ENCODE results near the gene LYPD8.

The LYPD8 gene

DNA sequence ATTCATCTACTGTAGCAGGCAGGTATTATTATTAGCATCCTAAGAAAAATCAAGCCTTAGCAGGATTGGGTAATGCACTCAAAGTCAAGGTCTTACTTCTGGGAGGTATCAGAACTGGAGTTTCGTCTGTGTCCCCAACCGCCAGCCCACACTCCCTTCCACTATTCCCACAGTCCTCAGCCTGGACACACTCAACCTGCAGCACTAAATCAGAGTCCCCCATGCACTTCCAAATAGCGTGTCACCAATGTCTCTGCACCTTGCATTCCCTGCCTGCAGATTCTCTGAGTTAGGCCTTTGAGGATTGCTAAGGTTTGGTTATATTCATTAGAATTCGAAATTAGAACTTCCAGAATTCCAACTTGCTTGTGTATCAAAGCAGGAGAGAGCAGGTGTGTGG, 3.9 kb downstream of the LYPD8 start:
- no peak for TF ChIP-seq POLR2A (IDR thresholded peaks at IDR 0.05; ENCODE audit: low read depth, low read length)
- FAIRE-seq (no peak), DNase-seq (ENCODE audit: insufficient read length, low spot score) (no peak)

GRCh38 chr1:248751142-248751541, 4.4 kb downstream of the LYPD8 start:
- FAIRE-seq, result no peak
- no peak for TF ChIP-seq POLR2A (IDR thresholded peaks at IDR 0.05; ENCODE audit: low read depth, low read length)
- DNase-seq (ENCODE audit: insufficient read length, low spot score), result no peak

GRCh38 chr1:248750496-248750895, 5.1 kb downstream of the LYPD8 start:
- TF ChIP-seq POLR2A (IDR thresholded peaks at IDR 0.05; ENCODE audit: low read depth, low read length), result no peak
- DNase-seq (ENCODE audit: insufficient read length, low spot score) (no peak), FAIRE-seq (no peak)

GRCh38 chr1:248748211-248748610, 7.3 kb downstream of the LYPD8 start:
- TF ChIP-seq POLR2A (IDR thresholded peaks at IDR 0.05; ENCODE audit: low read depth, low read length), result no peak
- FAIRE-seq (no peak), DNase-seq (ENCODE audit: insufficient read length, low spot score) (no peak)

GRCh38 chr1:248740876-248741275, 14.7 kb downstream of the LYPD8 start:
- FAIRE-seq (no peak), DNase-seq (ENCODE audit: insufficient read length, low spot score) (no peak)
- no peak for TF ChIP-seq POLR2A (IDR thresholded peaks at IDR 0.05; ENCODE audit: low read depth, low read length)

GRCh38 chr1:248739572-248740205, 15.9 kb downstream of the LYPD8 start:
- FAIRE-seq (no peak), DNase-seq (ENCODE audit: insufficient read length, low spot score) (no peak)
- no peak for TF ChIP-seq POLR2A (IDR thresholded peaks at IDR 0.05; ENCODE audit: low read depth, low read length)

GRCh38 chr1:248737457-248737856, 18.1 kb downstream of the LYPD8 start:
- no peak for FAIRE-seq
- no peak for TF ChIP-seq POLR2A (IDR thresholded peaks at IDR 0.05; ENCODE audit: low read depth, low read length)
- no peak for DNase-seq (ENCODE audit: insufficient read length, low spot score)

- no peak for TF ChIP-seq POLR2A (IDR thresholded peaks at IDR 0.05; ENCODE audit: low read depth, low read length)
- DNase-seq (ENCODE audit: insufficient read length, low spot score) (no peak), FAIRE-seq (no peak)
Observed at GRCh38 chr1:248736977-248737376, 18.6 kb downstream of the LYPD8 start.

DNA sequence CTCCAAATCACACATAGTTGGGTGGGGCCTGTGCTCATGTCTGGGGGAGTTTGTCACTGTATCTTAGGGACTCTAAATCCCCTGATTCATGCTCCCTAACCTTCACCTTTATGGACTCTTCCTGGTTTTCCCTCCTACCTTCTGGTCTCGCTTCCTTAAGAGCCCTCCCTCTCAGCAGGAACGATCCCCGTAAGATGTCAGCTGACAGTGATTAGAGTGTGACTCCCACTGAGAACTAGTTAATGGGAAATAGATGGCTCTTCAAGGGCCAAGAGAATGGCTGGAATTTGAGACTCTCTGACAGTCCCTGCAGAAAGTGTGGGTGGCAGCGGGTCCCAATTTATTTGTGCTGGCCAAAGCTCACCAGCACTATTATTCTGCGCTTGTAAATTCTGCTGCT, 22.0 kb downstream of the LYPD8 start:
- DNase-seq (ENCODE audit: insufficient read length, low spot score) (no peak), FAIRE-seq (no peak)
- no peak for TF ChIP-seq POLR2A (IDR thresholded peaks at IDR 0.05; ENCODE audit: low read depth, low read length)

- TF ChIP-seq POLR2A (IDR thresholded peaks at IDR 0.05; ENCODE audit: low read depth, low read length), result no peak
- DNase-seq (ENCODE audit: insufficient read length, low spot score), result no peak
- FAIRE-seq, result no peak
Observed at GRCh38 chr1:248730507-248731335, 24.8 kb downstream of the LYPD8 start.

DNA sequence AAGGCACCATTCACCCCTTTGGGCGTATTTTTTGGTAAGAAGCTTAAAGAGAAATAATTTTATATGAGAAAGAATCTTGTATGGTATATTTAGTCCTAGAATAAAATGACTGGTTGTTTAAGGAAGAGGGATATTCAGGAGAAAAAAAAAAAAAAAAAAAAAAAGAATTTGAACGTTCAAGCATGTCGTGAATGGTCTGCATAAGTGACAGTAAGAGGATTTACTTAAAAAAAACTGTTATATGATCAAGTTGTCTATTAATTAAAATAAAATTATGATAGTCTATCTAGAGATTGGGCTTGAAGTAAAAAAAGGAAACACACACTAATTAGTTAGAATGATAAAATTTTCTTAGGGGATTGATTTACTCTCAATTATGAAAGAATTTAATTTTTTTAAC, 41.3 kb downstream of the LYPD8 start:
- FAIRE-seq (no peak), DNase-seq (ENCODE audit: insufficient read length, low spot score) (no peak)
- TF ChIP-seq POLR2A (IDR thresholded peaks at IDR 0.05; ENCODE audit: low read depth, low read length), result no peak

GRCh38 chr1:248710305-248710900, 45.2 kb downstream of the LYPD8 start:
- no peak for TF ChIP-seq POLR2A (IDR thresholded peaks at IDR 0.05; ENCODE audit: low read depth, low read length)
- DNase-seq (ENCODE audit: insufficient read length, low spot score) (no peak), FAIRE-seq (no peak)

- DNase-seq (ENCODE audit: insufficient read length, low spot score), result no peak
- no peak for FAIRE-seq
- TF ChIP-seq POLR2A (IDR thresholded peaks at IDR 0.05; ENCODE audit: low read depth, low read length), result no peak
Observed at GRCh38 chr1:248704606-248705005, 51.0 kb downstream of the LYPD8 start.

DNA sequence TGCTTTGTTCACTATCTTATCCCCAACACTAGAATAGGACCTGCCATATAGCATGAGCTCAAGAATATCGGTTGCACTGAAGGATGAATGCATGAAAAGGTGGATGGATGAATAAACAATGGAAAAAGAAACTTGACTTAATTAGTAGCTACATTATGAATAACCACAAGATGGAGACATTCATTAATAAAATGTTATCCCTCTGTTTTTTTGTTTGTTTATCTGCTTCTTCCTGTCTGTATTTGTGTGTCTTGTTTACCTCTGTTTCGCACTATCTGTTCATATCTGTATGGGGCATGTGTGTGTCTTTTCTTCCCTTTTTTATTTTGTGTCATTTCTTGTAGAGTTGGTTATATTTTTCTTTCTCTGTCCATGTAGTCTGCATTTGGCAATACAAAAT, 51.9 kb downstream of the LYPD8 start:
- DNase-seq (ENCODE audit: insufficient read length, low spot score) (no peak), FAIRE-seq (no peak)
- TF ChIP-seq POLR2A (IDR thresholded peaks at IDR 0.05; ENCODE audit: low read depth, low read length), result no peak

GRCh38 chr1:248702714-248703113, 52.8 kb downstream of the LYPD8 start, which contains the start of gene OR14I1:
Gene OR14I1 (minus strand): TSS chr1:248702766.
- DNase-seq (ENCODE audit: insufficient read length, low spot score), result no peak
- FAIRE-seq, result no peak
- no peak for TF ChIP-seq POLR2A (IDR thresholded peaks at IDR 0.05; ENCODE audit: low read depth, low read length)

Measured in H54 (cell line).